ENCODE measurements around the gene CLDN20.
A peak's percentile ranks its signal among the peaks of the same experiment; 100 is the strongest.
"Not testable (repeated sequence)": the region's sequence is repeated elsewhere in the genome, so short reads cannot be mapped to it uniquely, and the experiment has no call there.

Gene CLDN20

GRCh38 chr6:155311583-155311982, 47.8 kb downstream of the CLDN20 start:
- DNase-seq (ENCODE audit: low read depth, low spot score), result no peak

GRCh38 chr6:155312950-155313349, 49.1 kb downstream of the CLDN20 start:
- DNase-seq (ENCODE audit: low read depth, low spot score), result not testable (repeated sequence)

- no peak for DNase-seq (ENCODE audit: low read depth, low spot score)
Observed at GRCh38 chr6:155313602-155314091, 49.8 kb downstream of the CLDN20 start.

DNA sequence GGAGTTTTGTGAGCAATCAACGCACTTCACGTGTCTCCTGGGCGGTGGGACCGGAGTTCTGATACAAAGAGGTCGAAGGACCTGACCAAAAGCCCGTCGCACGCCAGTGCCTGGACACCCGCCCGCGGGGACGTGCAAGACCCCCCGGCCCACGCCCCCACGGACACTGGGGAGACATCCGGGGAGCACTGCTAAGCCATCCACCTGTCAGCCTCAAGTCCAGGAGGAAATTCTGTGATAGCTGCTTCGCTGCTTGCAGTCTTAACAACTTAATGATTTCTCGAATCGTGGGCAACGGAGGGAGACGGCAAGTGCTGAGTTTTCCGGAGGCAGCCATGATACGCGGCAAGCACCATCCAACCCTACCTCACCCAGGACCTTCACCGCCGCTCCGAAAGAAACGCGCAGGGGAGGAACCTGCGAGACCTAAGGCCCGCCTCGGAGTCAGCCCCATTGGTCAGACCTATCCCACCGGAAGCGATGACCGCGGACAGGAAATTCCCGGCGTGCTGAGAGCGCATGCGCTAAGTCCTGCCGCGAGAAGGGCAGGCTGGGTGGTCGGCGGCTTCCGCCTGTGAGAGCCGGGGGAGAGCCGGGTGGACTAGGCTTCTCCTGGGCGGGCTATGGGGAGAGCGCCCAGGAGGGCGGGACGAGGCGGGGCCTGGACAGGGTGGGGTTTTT, 50.4 kb downstream of the CLDN20 start, which contains the start of gene TFB1M:
Gene TFB1M, minus strand, starts transcription at position 393 of the 681 bp plus-strand sequence. Its CDS starts 56 bp downstream, at position 337.
- peak; percentile 98 for DNase-seq (ENCODE audit: low read depth, low spot score)

DNA sequence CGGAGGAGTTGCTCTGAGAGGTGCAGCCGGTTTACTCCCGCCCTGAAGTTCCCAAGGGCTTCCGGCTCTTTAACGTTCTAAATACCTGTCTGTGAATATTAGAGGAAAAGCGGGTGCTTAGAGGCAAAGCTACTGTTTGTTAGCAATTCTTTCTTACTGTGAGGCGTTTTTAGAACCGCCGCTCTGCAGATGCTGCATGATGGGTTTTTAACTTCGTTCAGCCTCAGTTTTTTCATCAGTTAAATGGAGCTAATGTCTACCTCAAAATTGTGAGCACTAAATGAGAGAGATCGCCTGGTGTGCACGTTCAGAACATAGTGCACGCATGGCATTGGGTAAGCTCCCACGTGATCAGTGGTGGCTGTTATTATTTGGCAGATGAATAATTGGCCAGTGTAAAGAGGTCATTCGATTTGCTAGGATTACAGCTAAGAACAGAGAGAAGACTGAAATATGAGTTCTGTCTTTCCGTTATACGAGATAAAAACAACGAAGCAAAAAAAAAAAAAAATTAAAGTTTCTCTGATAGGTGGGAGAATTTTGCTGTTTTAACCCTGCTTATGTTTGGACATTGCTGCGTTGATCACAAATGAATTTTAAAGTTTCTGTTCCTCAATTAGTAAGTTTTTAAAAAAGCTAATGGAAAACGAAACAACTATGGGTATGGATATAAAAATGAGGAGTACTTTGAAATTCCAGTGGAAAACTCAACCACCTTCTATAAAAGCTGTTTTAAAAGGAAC, 51.1 kb downstream of the CLDN20 start:
- DNase-seq (ENCODE audit: low read depth, low spot score), result peak; percentile 46

DNA sequence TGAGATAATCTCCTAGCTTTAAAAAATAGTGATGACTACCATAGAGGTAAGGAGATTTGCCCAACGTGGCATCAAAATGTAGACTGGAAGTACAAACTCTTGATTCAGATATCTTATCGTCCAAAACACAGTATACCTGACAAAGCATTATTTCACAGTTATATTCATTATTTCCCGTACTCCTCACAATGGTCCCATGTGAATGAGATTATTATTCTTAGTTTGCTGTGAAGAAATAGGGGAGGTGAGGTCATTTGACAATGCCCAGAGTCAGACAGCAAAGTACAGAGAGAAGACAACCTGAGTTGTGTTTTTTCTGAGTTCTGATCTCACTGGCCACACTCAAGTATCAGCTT, 51.7 kb downstream of the CLDN20 start:
- DNase-seq (ENCODE audit: low read depth, low spot score), result no peak

- DNase-seq (ENCODE audit: low read depth, low spot score), result no peak
Observed at GRCh38 chr6:155316419-155316818, 52.6 kb downstream of the CLDN20 start.

- no peak for DNase-seq (ENCODE audit: low read depth, low spot score)
Observed at GRCh38 chr6:155317186-155317585, 53.4 kb downstream of the CLDN20 start.

DNA sequence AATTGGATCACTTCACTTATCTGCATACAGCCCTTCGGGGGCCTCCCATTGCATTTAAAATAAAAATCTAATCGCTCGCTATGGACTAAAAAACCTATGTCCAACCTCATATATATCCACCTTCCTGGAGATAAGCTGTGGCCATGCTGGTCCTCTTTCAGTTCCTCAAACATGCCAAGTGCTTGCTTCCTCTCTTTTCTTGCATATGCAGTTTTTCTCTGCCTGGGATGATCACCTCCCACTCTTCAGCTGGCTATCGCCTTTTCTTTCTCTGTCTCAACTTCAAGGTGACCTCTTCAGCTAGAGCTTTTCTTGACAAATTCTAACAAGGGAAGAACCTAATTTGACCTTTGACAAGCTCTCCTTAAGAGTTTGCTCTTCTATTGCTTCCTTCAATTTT, 56.1 kb downstream of the CLDN20 start:
- no peak for DNase-seq (ENCODE audit: low read depth, low spot score)

DNA sequence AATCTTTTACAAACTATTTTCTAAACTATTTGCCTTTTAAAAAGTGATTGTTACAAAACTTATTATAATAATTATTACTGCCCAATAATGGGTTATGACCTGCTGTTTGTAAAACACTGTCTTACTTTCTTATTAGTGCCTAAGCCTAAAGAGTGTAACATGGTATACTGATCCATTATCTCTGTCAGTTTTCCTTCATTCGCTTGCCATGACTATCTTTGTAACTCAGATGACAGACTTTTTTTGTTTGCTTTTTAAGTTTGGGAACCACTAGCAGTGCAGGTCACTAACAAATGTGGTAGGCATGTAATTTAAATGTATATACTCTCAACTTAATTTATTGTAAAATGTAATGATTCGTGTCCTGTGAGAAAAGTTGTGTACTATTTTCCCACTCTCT, 60.4 kb downstream of the CLDN20 start:
- DNase-seq (ENCODE audit: low read depth, low spot score), result no peak

DNA sequence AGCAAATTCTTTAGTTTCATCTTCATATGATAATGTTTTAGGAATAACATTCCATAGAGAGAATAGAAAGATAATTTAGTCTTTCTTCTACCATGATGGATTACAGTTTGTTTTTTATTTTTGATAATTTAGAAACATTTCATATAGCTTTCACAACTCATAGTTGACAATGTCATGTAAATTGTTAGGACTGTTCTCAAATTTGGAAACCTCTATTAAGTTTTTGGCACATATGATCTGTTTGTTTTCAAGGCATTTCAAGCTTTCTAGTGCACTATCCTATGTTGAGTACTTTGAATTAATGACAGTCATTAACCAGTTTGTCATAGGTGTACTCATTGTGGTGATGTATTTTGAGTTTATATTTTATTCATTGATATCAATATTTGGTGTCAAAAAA, 61.2 kb downstream of the CLDN20 start:
- DNase-seq (ENCODE audit: low read depth, low spot score), result no peak

DNA sequence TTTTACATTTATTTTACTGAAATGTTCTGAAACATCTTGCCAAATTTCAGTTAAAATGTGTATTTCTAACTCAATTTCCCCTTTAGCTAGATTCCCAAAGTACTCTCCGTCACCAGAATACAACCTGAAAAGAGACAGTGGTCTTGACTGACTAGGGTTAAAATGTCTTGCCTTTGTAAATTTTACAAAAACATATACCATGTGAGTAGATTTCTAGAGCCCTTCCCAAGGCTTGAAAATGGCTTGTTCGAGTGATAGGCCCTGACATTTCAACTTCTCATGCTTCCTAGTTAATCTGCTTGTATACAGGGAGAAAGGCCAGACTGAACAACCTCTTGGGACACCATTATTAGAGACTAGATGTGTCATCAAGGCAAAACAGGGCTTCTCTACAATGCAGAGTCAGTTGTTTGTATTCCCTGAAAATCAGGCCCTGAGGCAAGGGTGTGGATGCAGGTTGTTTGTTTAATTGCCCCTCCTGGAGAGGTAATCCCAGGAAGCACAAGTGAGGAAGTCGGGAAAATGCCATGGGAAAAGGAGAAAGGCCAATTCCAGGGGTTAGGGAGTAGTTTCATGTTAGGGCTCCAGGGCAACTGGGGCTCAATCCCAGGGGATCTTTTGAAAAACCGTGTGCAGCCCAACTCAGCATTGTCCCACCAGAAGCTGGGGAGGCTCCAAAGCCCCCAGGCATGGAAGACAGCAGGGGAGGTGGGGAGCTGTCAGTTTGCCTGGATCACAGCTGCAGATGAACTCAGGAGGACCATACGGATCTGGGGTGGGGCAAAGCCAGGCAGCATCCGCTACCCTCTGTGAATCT, 62.1 kb downstream of the CLDN20 start:
- no peak for DNase-seq (ENCODE audit: low read depth, low spot score)
